Measurements from ENCODE around the gene RAD51B. TPM values are rescaled to one million over a fixed set of nuclear protein-coding genes. Genes with fewer than 3 reads are reported as not detected.

RAD51B gene
- total RNA-seq, 1 experiment from 2014 or later = 16.7 TPM

GRCh38 chr14:68178282-68178681 is 358.7 kb downstream of the RAD51B start:
- no peak for DNase-seq
- H3K23me2 ChIP-seq (ENCODE audit: insufficient read length, low read depth, low read length, poor library complexity, severe bottlenecking) = no peaks in the 10 kb centered on the region
- TF ChIP-seq CTCF (conservative IDR thresholded peaks at IDR 0.05) = no peak

More at GRCh38 chr14:68178282-68178681, 358.7 kb downstream of the RAD51B start:
- H3K27ac Mint-ChIP-seq = no peak overlapping the region
- H3K56ac ChIP-seq (ENCODE audit: insufficient read length, low read depth, low read length) = no peak overlapping the region
- no CpG with 5 or more reads among the region's 2 CpGs for WGBS (ENCODE audit: extremely low coverage, insufficient read length, low lambda C conversion rate)
- H3K4me2 ChIP-seq (ENCODE audit: insufficient read depth, insufficient read length, low read length) = no peak overlapping the region
- H2BK12ac ChIP-seq (ENCODE audit: insufficient read length, low read depth, low read length) = no peak overlapping the region
- H3K4me1 ChIP-seq (ENCODE audit: insufficient read depth, low read length) = peaks cover 6% of the 10 kb centered on the region; the same call in 1 of the 2 replicates
- H3K79me2 ChIP-seq (ENCODE audit: insufficient read depth, low read length) = no peaks in the 10 kb centered on the region
- H2AK5ac ChIP-seq (ENCODE audit: insufficient read length, low read length) = no peak overlapping the region
- H2BK15ac ChIP-seq (ENCODE audit: low read depth, low read length) = no peak overlapping the region
- H3K27me3 ChIP-seq (ENCODE audit: insufficient read depth, low read length) = no peaks in the 10 kb centered on the region
- peaks cover 22 to 27% of the 10 kb centered on the region in 2 experiments for H3K4me1 Mint-ChIP-seq
- H2AFZ ChIP-seq (ENCODE audit: low read length) = no peak overlapping the region
- H4K5ac ChIP-seq (ENCODE audit: insufficient read length, low read depth, low read length) = no peak overlapping the region
- no peak overlapping the region for H3K23ac ChIP-seq (ENCODE audit: insufficient read length, low read depth, low read length)
- H2BK20ac ChIP-seq (ENCODE audit: low read depth, low read length, poor library complexity, severe bottlenecking) = no peak overlapping the region
- H4K8ac ChIP-seq (replicated peaks; ENCODE audit: insufficient read length, low read depth, low read length) = no peak overlapping the region
- no peak overlapping the region for H3K27ac ChIP-seq (ENCODE audit: insufficient read length, low read depth, low read length)
- H3K18ac ChIP-seq (ENCODE audit: insufficient read length, low read depth, low read length) = no peak overlapping the region
- H3K9ac ChIP-seq (ENCODE audit: extremely low read depth, insufficient read length, low read length) = no peak overlapping the region
- no peaks in the 10 kb centered on the region for H4K20me1 ChIP-seq (ENCODE audit: control insufficient read depth, insufficient read depth, insufficient read length)
- no peak overlapping the region for H2BK5ac ChIP-seq (ENCODE audit: insufficient read length, low read length)
- H3K4me3 Mint-ChIP-seq = no peak overlapping the region
- no peak overlapping the region for H3T11ph ChIP-seq (ENCODE audit: low read length)
- H3K36me3 Mint-ChIP-seq (ENCODE audit: insufficient read depth in 1 of 3, low read depth in 3 of 3) = no peaks in the 10 kb centered on the region
- H3K14ac ChIP-seq (ENCODE audit: insufficient read depth, low read length) = no peak overlapping the region
- peaks cover 2% of the 10 kb centered on the region; the same call in 1 of the 2 replicates for H3K27me3 Mint-ChIP-seq (ENCODE audit: low read depth)
- no peak overlapping the region for H2BK120ac ChIP-seq (ENCODE audit: low read depth, low read length, poor library complexity, severe bottlenecking)
- H3K4ac ChIP-seq (ENCODE audit: low read depth, low read length) = no peak overlapping the region
- H4K91ac ChIP-seq (ENCODE audit: insufficient read length, low read depth, low read length) = no peak overlapping the region
- H3K9me3 Mint-ChIP-seq = no peaks in the 10 kb centered on the region
- H3K9me3 ChIP-seq (ENCODE audit: control insufficient read depth, low read depth, low read length) = no peaks in the 10 kb centered on the region
- H3K79me1 ChIP-seq (ENCODE audit: insufficient read depth, low read depth, low read length, poor library complexity, severe bottlenecking) = no peaks in the 10 kb centered on the region
